Upper lobe of left lung (tissue), 4 donors: ENCODE measurements around the gene CYCS.

ENCODE experiments used
- POLR2A ChIP-seq, 4 donors: fragments of 450-650 bp; IDR thresholded peaks; one replicate each; pipeline ENCODE4 v1.5.1; 2016 to 2017; ENCODE audit warnings: antibody characterized with exemption in 4 of 4, mild to moderate bottlenecking in 2 of 4
- TF ChIP-seq, protein P1 (sequence below), 6 experiments: fragments of 450-650 bp in 4 of 6; fragments of 200-600 bp in 2 of 6; sonication (generic) in 2 of 6; IDR thresholded peaks; one replicate each; pipeline ENCODE4 v1.5.1; 2016 to 2019; ENCODE audit warnings: antibody characterized with exemption in 6 of 6

DNA sequence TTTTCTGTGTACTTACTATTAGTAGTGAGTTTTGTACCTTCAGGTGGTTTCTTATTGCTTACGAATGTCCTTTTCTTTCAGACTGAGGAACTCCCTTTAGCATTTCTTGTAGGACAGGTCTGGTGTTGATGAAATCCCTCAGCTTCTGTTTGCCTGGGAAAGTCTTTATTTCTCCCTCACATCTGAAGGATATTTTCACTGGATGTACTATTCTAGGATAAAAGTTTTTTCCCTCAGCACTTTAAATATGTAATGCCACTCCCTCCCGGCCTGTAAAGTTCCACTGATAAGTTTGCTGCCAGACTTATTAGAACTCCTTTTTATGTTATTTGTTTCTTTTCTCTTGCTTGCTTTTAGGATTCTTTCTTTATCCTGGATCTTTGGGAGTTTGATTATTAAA is 1.7 kb upstream of the CYCS start:
- TF ChIP-seq, protein P1, sequence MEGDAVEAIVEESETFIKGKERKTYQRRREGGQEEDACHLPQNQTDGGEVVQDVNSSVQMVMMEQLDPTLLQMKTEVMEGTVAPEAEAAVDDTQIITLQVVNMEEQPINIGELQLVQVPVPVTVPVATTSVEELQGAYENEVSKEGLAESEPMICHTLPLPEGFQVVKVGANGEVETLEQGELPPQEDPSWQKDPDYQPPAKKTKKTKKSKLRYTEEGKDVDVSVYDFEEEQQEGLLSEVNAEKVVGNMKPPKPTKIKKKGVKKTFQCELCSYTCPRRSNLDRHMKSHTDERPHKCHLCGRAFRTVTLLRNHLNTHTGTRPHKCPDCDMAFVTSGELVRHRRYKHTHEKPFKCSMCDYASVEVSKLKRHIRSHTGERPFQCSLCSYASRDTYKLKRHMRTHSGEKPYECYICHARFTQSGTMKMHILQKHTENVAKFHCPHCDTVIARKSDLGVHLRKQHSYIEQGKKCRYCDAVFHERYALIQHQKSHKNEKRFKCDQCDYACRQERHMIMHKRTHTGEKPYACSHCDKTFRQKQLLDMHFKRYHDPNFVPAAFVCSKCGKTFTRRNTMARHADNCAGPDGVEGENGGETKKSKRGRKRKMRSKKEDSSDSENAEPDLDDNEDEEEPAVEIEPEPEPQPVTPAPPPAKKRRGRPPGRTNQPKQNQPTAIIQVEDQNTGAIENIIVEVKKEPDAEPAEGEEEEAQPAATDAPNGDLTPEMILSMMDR (IDR thresholded peaks at IDR 0.05) = no peak
- no peak for TF ChIP-seq POLR2A (IDR thresholded peaks at IDR 0.05)
